SU-DHL-6 (cell line): ENCODE results near the gene ZRSR2.

Experiments
- EZH2phosphoT487 ChIP-seq: fragments of 200-600 bp; sonication (generic), shearing (Covaris generic); conservative IDR thresholded peaks from 2 replicates; pipeline ENCODE4 v1.6.1; 2018; ENCODE audit warnings: mild to moderate bottlenecking, antibody characterized with exemption, low read length, moderate library complexity, mixed read lengths
- TF ChIP-seq, protein P1 (sequence below): fragments of 200-600 bp; sonication (generic); IDR thresholded peaks from one replicate; pipeline ENCODE4 v1.5.1; 2017; ENCODE audit warnings: antibody characterized with exemption, mild to moderate bottlenecking, low read length, moderate library complexity; ENCODE audit not compliant: insufficient read depth, poor library complexity, severe bottlenecking

GRCh38 chrX:15870310-15870709, 80.0 kb downstream of the ZRSR2 start:
- TF ChIP-seq, protein P1, sequence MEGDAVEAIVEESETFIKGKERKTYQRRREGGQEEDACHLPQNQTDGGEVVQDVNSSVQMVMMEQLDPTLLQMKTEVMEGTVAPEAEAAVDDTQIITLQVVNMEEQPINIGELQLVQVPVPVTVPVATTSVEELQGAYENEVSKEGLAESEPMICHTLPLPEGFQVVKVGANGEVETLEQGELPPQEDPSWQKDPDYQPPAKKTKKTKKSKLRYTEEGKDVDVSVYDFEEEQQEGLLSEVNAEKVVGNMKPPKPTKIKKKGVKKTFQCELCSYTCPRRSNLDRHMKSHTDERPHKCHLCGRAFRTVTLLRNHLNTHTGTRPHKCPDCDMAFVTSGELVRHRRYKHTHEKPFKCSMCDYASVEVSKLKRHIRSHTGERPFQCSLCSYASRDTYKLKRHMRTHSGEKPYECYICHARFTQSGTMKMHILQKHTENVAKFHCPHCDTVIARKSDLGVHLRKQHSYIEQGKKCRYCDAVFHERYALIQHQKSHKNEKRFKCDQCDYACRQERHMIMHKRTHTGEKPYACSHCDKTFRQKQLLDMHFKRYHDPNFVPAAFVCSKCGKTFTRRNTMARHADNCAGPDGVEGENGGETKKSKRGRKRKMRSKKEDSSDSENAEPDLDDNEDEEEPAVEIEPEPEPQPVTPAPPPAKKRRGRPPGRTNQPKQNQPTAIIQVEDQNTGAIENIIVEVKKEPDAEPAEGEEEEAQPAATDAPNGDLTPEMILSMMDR = no peak
- no peak for TF ChIP-seq EZH2phosphoT487
